Stimulated activated naive CD8-positive, alpha-beta T cell treated with anti-CD3 and anti-CD28 coated beads, Interleukin-15, Interleukin-2, amounts not matched to agents 100 U/mL and 50 U/mL, for 24 hours (primary cell): ENCODE data around the gene OGT.
"Not testable (repeated sequence)": the region's sequence is repeated elsewhere in the genome, so short reads cannot be mapped to it uniquely, and the experiment has no call there.

ENCODE experiments used
- ATAC-seq: fragments of 150-1000 bp; cut with Tn5 transposase; one replicate; pipeline ENCODE4 v1.10.0; 2021
- DNase-seq: peaks from one replicate; pipeline ENCODE4 v3.0.0; 2021

OGT gene

GRCh38 chrX:71532753-71533425, at the start of gene OGT:
Gene OGT, plus strand, starts transcription at chrX:71533104. Its CDS starts 196 bp downstream, at chrX:71533300.
- peak; percentile 89 for DNase-seq
- peak; percentile 85 for ATAC-seq

GRCh38 chrX:71487814-71488213, 45.1 kb upstream of the OGT start:
- ATAC-seq (no peak), DNase-seq (no peak)

GRCh38 chrX:71489540-71489939, 43.4 kb upstream of the OGT start:
- DNase-seq (no peak), ATAC-seq (no peak)

- ATAC-seq (peak; percentile 81), DNase-seq (peak; percentile 61)
Observed at GRCh38 chrX:71492231-71493065, 40.5 kb upstream of the OGT start.

- DNase-seq (no peak), ATAC-seq (no peak)
Observed at GRCh38 chrX:71493111-71493613, 39.7 kb upstream of the OGT start.

GRCh38 chrX:71495979-71496378, 36.9 kb upstream of the OGT start:
- not testable (repeated sequence) for ATAC-seq, DNase-seq

GRCh38 chrX:71496476-71496875, 36.4 kb upstream of the OGT start:
- DNase-seq (no peak), ATAC-seq (no peak)

- ATAC-seq, DNase-seq: not testable (repeated sequence)
Observed at GRCh38 chrX:71502080-71502479, 30.8 kb upstream of the OGT start.

- no peak for ATAC-seq
- DNase-seq = no peak
Observed at GRCh38 chrX:71504346-71504745, 28.6 kb upstream of the OGT start.

GRCh38 chrX:71509289-71509688, 23.6 kb upstream of the OGT start:
- DNase-seq = no peak
- ATAC-seq = no peak

GRCh38 chrX:71510161-71510560, 22.7 kb upstream of the OGT start:
- DNase-seq (no peak), ATAC-seq (no peak)

GRCh38 chrX:71513731-71514130, 19.2 kb upstream of the OGT start:
- DNase-seq, ATAC-seq: not testable (repeated sequence)

- peak; percentile 90 for ATAC-seq
- DNase-seq = peak; percentile 13
Observed at GRCh38 chrX:71514367-71515037, 18.4 kb upstream of the OGT start.

GRCh38 chrX:71515038-71515396, 17.9 kb upstream of the OGT start:
- no peak for ATAC-seq
- DNase-seq = no peak

- DNase-seq (no peak), ATAC-seq (no peak)
Observed at GRCh38 chrX:71525316-71525715, 7.6 kb upstream of the OGT start.

- DNase-seq (peak; percentile 47), ATAC-seq (peak; percentile 71)
Observed at GRCh38 chrX:71532078-71532752, 689 bp upstream of the OGT start.

GRCh38 chrX:71533516-71533850, 579 bp downstream of the OGT start:
- DNase-seq = no peak
- ATAC-seq = no peak

GRCh38 chrX:71533851-71534561, 1.1 kb downstream of the OGT start:
- no peak for ATAC-seq
- peak; percentile 53 for DNase-seq

- ATAC-seq (no peak), DNase-seq (no peak)
Observed at GRCh38 chrX:71534773-71535544, 2.1 kb downstream of the OGT start.

- DNase-seq = no peak
- no peak for ATAC-seq
Observed at GRCh38 chrX:71536285-71536684, 3.4 kb downstream of the OGT start.

GRCh38 chrX:71537743-71538142, 4.8 kb downstream of the OGT start:
- DNase-seq = no peak
- no peak for ATAC-seq
